ENCODE results near the gene HAND2. TPM values are rescaled to one million over a fixed set of nuclear protein-coding genes. Genes with fewer than 3 reads are reported as not detected.

Gene HAND2
- total and polyA plus RNA-seq, 2 experiments from 2014 or later: 0.15 TPM; not detected in 1

- peak; percentile 65 to 71 for TF ChIP-seq CTCF (conservative IDR thresholded peaks at IDR 0.05; ENCODE audit: low read depth in 2 of 2)
- TF ChIP-seq ZNF114 (CRISPR knock-in tag; IDR thresholded peaks at IDR 0.05): no peak
- no peak for TF ChIP-seq POLR2AphosphoS5 (IDR thresholded peaks at IDR 0.05; ENCODE audit: low read depth)
- TF ChIP-seq ZNF331 (CRISPR knock-in tag; IDR thresholded peaks at IDR 0.05; ENCODE audit: low read depth): no peak
- no peak for TF ChIP-seq NANOG (IDR thresholded peaks at IDR 0.05; ENCODE audit: borderline replicate concordance)
Observed at GRCh38 chr4:173536808-173537429, 6.9 kb upstream of the HAND2 start (continued).

GRCh38 chr4:173535957-173536356 lies 5.9 kb upstream of the HAND2 start:
- Histone ChIP-seq H3K27ac (ENCODE audit: low read depth) (no peak overlapping the region), H3K4me2 (no peak overlapping the region), H3K9me2 (ENCODE audit: insufficient read depth) (no peaks in the 10 kb centered on the region), H3K4me3 (no peak overlapping the region), H3K4me1 (ENCODE audit: insufficient read depth) (peaks cover 28% of the 10 kb centered on the region), H3K36me3 (ENCODE audit: insufficient read depth) (no peaks in the 10 kb centered on the region), H2AFZ (no peak overlapping the region), H3K79me2 (replicated peaks; ENCODE audit: insufficient read depth) (no peaks in the 10 kb centered on the region), H4K20me1 (replicated peaks; ENCODE audit: insufficient read depth) (peaks cover 55% of the 10 kb centered on the region), H3K27me3 (ENCODE audit: insufficient read depth) (peaks cover 100% of the 10 kb centered on the region), H3F3A (replicated peaks; ENCODE audit: low read depth) (peaks cover 28% of the 10 kb centered on the region)
- ATAC-seq (no peak), DNase-seq (ENCODE audit: low spot score) (no peak)
- no peaks in the 10 kb centered on the region; the same call in 2 of the 3 replicates for H3K9me3 Mint-ChIP-seq
- peaks cover 40% of the 10 kb centered on the region for H3K4me1 Mint-ChIP-seq
- H3K36me3 Mint-ChIP-seq (ENCODE audit: low read depth): no peaks in the 10 kb centered on the region; the same call in 2 of the 3 replicates
- no peak overlapping the region for H3K27ac Mint-ChIP-seq
- H3K27me3 Mint-ChIP-seq (ENCODE audit: insufficient read depth, low read depth, poor library complexity): peaks cover 98% of the 10 kb centered on the region
- no peak for TF ChIP-seq POLR2AphosphoS5 (IDR thresholded peaks at IDR 0.05; ENCODE audit: low read depth)
- TF ChIP-seq EZH2 (IDR thresholded peaks at IDR 0.05; ENCODE audit: low read depth, unreplicated experiment): peak; percentile 49
- H3K4me3 Mint-ChIP-seq: no peak overlapping the region

GRCh38 chr4:173535165-173535902 lies 5.3 kb upstream of the HAND2 start:
- H3K4me1 Mint-ChIP-seq: peaks cover 40% of the 10 kb centered on the region
- peaks cover 100% of the 10 kb centered on the region for H3K27me3 ChIP-seq (ENCODE audit: insufficient read depth)

More at GRCh38 chr4:173535165-173535902, 5.3 kb upstream of the HAND2 start:
- H3F3A ChIP-seq (replicated peaks; ENCODE audit: low read depth): peaks cover 28% of the 10 kb centered on the region
- no peak for ATAC-seq
- no peaks in the 10 kb centered on the region; the same call in 2 of the 3 replicates for H3K36me3 Mint-ChIP-seq (ENCODE audit: low read depth)
- H4K20me1 ChIP-seq (replicated peaks; ENCODE audit: insufficient read depth): peaks cover 56% of the 10 kb centered on the region
- no peaks in the 10 kb centered on the region; the same call in 2 of the 3 replicates for H3K9me3 Mint-ChIP-seq
- no peaks in the 10 kb centered on the region for H3K79me2 ChIP-seq (replicated peaks; ENCODE audit: insufficient read depth)
- H3K4me2 ChIP-seq: no peak overlapping the region
- TF ChIP-seq EZH2 (IDR thresholded peaks at IDR 0.05; ENCODE audit: low read depth, unreplicated experiment): peak; percentile 62
- no peak for TF ChIP-seq ZNF462 (CRISPR knock-in tag; IDR thresholded peaks at IDR 0.05)
- no peaks in the 10 kb centered on the region for H3K9me2 ChIP-seq (ENCODE audit: insufficient read depth)
- DNase-seq (ENCODE audit: low spot score): no peak
- no peak overlapping the region for H3K27ac Mint-ChIP-seq
- no peaks in the 10 kb centered on the region for H3K36me3 ChIP-seq (ENCODE audit: insufficient read depth)
- no peak overlapping the region for H3K4me3 Mint-ChIP-seq
- H3K27me3 Mint-ChIP-seq (ENCODE audit: insufficient read depth, low read depth, poor library complexity): peaks cover 100% of the 10 kb centered on the region
- no peak overlapping the region for H3K27ac ChIP-seq (ENCODE audit: low read depth)
- H2AFZ ChIP-seq: no peak overlapping the region
- no peak overlapping the region for H3K4me3 ChIP-seq
- peaks cover 35% of the 10 kb centered on the region for H3K4me1 ChIP-seq (ENCODE audit: insufficient read depth)

Measured in GM23338 (cell line).